Prostate gland (tissue), 2 donors: ENCODE measurements around the gene ERBIN. TPM values are rescaled to one million over a fixed set of nuclear protein-coding genes. Genes with fewer than 3 reads are reported as not detected.

Experiments used
- DNase-seq: peaks from one replicate; pipeline ENCODE4 v3.0.0-alpha.2; 2019; ENCODE audit warnings: low spot score
- H3K27ac ChIP-seq, 2 donors: fragments of 200-600 bp; sonication (generic); 2 replicates each; pipeline ENCODE4 v1.5.1; 2017 to 2019
- H3K27me3 ChIP-seq: fragments of 200-600 bp; sonication (generic); replicated peaks from 2 replicates; pipeline ENCODE4 v1.5.1; 2019; ENCODE audit not compliant: insufficient read depth
- H3K36me3 ChIP-seq, 2 donors: fragments of 200-600 bp; sonication (generic); 1 replicate in 1 of 2; 2 replicates in 1 of 2; pipeline versions ENCODE4 v1.5.1 to v1.8.1; 2017 to 2019
- H3K4me1 ChIP-seq: fragments of 200-600 bp; sonication (generic); replicated peaks from 2 replicates; pipeline ENCODE4 v1.5.1; 2019
- H3K4me3 ChIP-seq, 2 donors: fragments of 200-600 bp; sonication (generic); 2 replicates each; pipeline ENCODE4 v1.5.1; 2017 to 2019
- H3K9me3 ChIP-seq: fragments of 200-600 bp; sonication (generic); 2 replicates; pipeline ENCODE4 v1.5.1; 2017
- POLR2A ChIP-seq: fragments of 450-650 bp; IDR thresholded peaks from one replicate; pipeline ENCODE4 v1.6.1; 2016; ENCODE audit warnings: antibody characterized with exemption, mild to moderate bottlenecking
- POLR2AphosphoS5 ChIP-seq: sonication (generic); formaldehyde crosslinking; IDR thresholded peaks from one replicate; pipeline ENCODE4 v1.6.1; 2017; ENCODE audit warnings: antibody characterized with exemption
- WGBS: methylation state at CpG from one replicate; pipeline ENCODE4 v1.1.5; 2018; 5-methylcytosine and 5-hydroxymethylcytosine counted together
- intact Hi-C: fragments of 100-400 bp; cut with DNase I; formaldehyde crosslinking; loops from one replicate; pipeline ENCODE4 v1.14.2; 2022
- total RNA-seq, 2 donors: library from RNA; depleted of rRNA; stranded (reverse); fragments of >200 nt; gene quantifications; one replicate each; pipeline ENCODE4 v1.1.0, GENCODE V29; 2016
- TF ChIP-seq, protein P1 (sequence below), 4 experiments: fragments of 200-600 bp in 2 of 4; fragments of 450-650 bp in 2 of 4; sonication (generic) in 2 of 4; IDR thresholded peaks; 1 replicate in 3 of 4; 2 replicates in 1 of 4; pipeline ENCODE4 v1.5.1; 2016 to 2019; ENCODE audit warnings: antibody characterized with exemption in 4 of 4, mild to moderate bottlenecking in 2 of 4, moderate library complexity in 2 of 4

Gene ERBIN
- total RNA-seq, 2 donors from 2014 or later: 68.8 to 73.6 TPM

DNA sequence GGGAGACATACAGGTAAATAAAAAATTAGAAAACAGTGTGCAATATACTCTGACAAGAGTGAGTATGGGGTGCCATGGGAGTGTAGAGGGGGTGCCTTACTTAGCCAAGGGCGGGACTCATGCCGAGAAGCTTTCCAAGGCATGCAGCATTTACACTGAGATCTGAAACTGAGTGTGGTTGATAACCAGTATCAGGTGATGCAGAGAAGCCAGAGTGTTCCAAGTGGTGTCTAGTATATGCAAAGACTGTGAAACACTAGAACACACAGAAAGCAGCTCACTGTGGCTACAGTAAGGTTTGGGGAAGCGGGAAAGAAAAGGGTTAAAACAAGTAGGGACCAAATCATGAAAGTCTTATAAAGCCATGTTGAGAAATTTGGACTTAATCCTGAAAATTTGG lies 30.5 kb upstream of the ERBIN start:
- 95% methylated on average over 3 of the region's 3 CpGs for WGBS
- H3K4me3 ChIP-seq: no peak overlapping the region
- no peaks in the 10 kb centered on the region for H3K36me3 ChIP-seq
- intact Hi-C loops: no loop called here
- H3K9me3 ChIP-seq: no peaks in the 10 kb centered on the region
- no peak for DNase-seq
- H3K4me1 ChIP-seq: no peaks in the 10 kb centered on the region
- TF ChIP-seq POLR2A: no peak
- H3K27me3 ChIP-seq: no peaks in the 10 kb centered on the region
- H3K27ac ChIP-seq: no peak overlapping the region

DNA sequence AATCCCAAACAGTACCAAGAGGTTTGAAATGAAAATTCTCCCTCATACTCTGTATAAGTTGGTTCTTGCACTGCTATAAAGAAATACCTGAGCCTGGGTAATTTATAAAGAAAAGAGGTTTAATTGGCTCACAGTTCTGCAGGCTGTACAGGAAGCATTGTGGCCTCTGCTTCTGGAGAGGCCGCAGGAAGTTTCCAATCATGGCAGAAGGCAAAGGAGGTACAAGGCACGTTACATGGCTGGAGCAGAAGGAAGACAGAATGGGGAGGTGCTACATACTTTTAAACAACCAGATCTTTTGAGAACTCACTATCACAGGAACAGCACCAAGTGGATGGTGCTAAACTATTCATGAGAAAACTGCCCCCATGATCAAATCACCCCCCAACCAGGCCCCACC lies 25.6 kb upstream of the ERBIN start:
- Histone ChIP-seq H3K27ac (no peak overlapping the region), H3K4me3 (no peak overlapping the region), H3K36me3 (no peaks in the 10 kb centered on the region), H3K4me1 (no peaks in the 10 kb centered on the region), H3K9me3 (no peaks in the 10 kb centered on the region), H3K27me3 (no peaks in the 10 kb centered on the region)
- TF ChIP-seq POLR2A: no peak
- TF ChIP-seq, protein P1, sequence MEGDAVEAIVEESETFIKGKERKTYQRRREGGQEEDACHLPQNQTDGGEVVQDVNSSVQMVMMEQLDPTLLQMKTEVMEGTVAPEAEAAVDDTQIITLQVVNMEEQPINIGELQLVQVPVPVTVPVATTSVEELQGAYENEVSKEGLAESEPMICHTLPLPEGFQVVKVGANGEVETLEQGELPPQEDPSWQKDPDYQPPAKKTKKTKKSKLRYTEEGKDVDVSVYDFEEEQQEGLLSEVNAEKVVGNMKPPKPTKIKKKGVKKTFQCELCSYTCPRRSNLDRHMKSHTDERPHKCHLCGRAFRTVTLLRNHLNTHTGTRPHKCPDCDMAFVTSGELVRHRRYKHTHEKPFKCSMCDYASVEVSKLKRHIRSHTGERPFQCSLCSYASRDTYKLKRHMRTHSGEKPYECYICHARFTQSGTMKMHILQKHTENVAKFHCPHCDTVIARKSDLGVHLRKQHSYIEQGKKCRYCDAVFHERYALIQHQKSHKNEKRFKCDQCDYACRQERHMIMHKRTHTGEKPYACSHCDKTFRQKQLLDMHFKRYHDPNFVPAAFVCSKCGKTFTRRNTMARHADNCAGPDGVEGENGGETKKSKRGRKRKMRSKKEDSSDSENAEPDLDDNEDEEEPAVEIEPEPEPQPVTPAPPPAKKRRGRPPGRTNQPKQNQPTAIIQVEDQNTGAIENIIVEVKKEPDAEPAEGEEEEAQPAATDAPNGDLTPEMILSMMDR (IDR thresholded peaks at IDR 0.05): no peak
- no peak for TF ChIP-seq POLR2AphosphoS5
- no peak for DNase-seq
- 90% methylated on average over 2 of the region's 2 CpGs for WGBS
- intact Hi-C loops: no loop called here

DNA sequence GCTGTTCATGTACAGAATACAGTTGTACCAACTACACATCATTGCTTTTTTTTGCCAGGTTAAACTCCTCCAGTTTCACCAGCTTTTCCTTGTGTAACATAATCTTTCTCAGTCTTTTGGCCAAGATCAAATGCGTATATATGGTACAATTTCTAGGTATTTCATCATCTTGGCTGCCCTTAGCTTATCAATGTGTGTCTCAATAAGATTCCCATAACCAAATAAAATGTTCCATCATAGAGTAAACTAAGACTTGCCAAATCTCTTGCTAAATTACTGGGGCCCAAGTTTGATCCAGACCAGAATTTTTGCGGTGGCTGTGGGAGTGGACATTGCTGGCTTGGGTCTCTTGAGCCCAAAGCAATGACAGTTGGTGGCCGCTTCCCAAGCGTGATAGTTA lies 24.3 kb upstream of the ERBIN start:
- Histone ChIP-seq H3K36me3 (no peaks in the 10 kb centered on the region), H3K4me1 (no peaks in the 10 kb centered on the region), H3K9me3 (no peaks in the 10 kb centered on the region), H3K27me3 (no peaks in the 10 kb centered on the region), H3K27ac (no peak overlapping the region), H3K4me3 (no peak overlapping the region)
- whole genome bisulfite sequencing: 92% methylated on average over 4 of the region's 4 CpGs
- TF ChIP-seq, protein P1 (IDR thresholded peaks at IDR 0.05): no peak
- TF ChIP-seq POLR2AphosphoS5 (no peak), POLR2A (no peak)
- no peak for DNase-seq
- intact Hi-C loops: no loop called here

DNA sequence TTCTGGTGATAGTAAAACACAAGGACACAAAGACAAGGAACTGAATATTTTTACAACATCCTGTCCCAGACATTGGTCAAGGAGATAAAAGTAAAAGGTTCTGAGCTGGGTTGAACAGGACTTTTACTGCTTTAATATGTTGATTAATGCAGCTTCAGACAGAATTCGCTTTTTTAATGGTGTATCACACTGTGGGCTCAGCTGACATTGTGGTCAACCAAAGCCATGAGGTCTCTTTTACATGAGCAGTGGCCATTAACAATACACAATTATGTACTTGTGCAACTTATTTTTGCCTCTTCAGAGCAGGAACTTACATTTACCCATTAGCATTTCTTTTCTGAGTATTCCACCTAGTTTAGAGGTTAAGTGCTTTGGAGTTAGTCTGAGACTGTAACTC lies 22.8 kb upstream of the ERBIN start:
- H3K9me3 ChIP-seq: no peaks in the 10 kb centered on the region
- no peak for DNase-seq
- H3K36me3 ChIP-seq: no peaks in the 10 kb centered on the region
- WGBS: 42% methylated on average over 1 of the region's 1 CpG
- no peaks in the 10 kb centered on the region for H3K4me1 ChIP-seq
- H3K27me3 ChIP-seq: no peaks in the 10 kb centered on the region
- intact Hi-C loops: no loop called here
- TF ChIP-seq POLR2AphosphoS5 (no peak), POLR2A (no peak)
- TF ChIP-seq, protein P1 (IDR thresholded peaks at IDR 0.05): no peak
- H3K4me3 ChIP-seq: no peak overlapping the region
- no peak overlapping the region for H3K27ac ChIP-seq

DNA sequence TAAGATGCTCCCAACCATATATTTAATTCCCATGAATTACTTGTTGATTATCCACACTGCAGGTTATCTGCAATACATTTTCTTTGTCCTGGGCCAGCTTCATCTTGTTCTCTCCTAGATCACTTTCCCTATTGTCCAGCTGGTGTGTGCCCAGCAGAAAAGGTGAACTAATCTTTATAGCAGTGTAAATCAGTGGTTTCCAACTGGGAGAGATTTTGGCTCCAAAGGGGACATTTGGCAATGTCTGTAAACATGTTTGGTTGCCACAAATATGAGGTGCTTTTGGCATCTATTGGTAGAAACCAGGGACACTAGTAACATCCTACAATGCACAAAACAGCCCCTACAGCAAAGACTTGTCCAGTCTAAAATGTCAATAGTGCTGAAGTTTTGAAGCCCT lies 20.1 kb upstream of the ERBIN start:
- Histone ChIP-seq H3K27me3 (no peaks in the 10 kb centered on the region), H3K4me1 (no peaks in the 10 kb centered on the region), H3K36me3 (no peaks in the 10 kb centered on the region), H3K4me3 (no peak overlapping the region), H3K27ac (no peak overlapping the region), H3K9me3 (no peaks in the 10 kb centered on the region)
- no peak for DNase-seq
- intact Hi-C loops: no loop called here
- TF ChIP-seq POLR2AphosphoS5: no peak
- TF ChIP-seq POLR2A: no peak
- TF ChIP-seq, protein P1 (IDR thresholded peaks at IDR 0.05): no peak
